ENCODE measurements around the gene ECE2.

GRCh38 chr3:184325269-184325668 lies 49.4 kb downstream of the ECE2 start:
- TF ChIP-seq POLR2A (IDR thresholded peaks at IDR 0.05; ENCODE audit: low read depth, low read length) (no peak; the same call in 1 of the 2 replicates), CTCF (IDR thresholded peaks at IDR 0.05 in 2 of 3, conservative IDR thresholded peaks at IDR 0.05 in 1 of 3; ENCODE audit: control insufficient read depth in 2 of 3, extremely low read depth in 1 of 3, insufficient read depth in 1 of 3, low read depth in 3 of 3, low read length in 3 of 3) (no peak), FOXM1 (IDR thresholded peaks at IDR 0.05; ENCODE audit: low read depth, low read length) (no peak), POLR2AphosphoS2 (IDR thresholded peaks at IDR 0.05; ENCODE audit: low read depth, low read length) (no peak), MTA3 (IDR thresholded peaks at IDR 0.05; ENCODE audit: borderline replicate concordance, low read length) (no peak), NFIC (IDR thresholded peaks at IDR 0.05; ENCODE audit: low read depth, low read length) (no peak), IRF5 (IDR thresholded peaks at IDR 0.05; ENCODE audit: borderline replicate concordance) (no peak), ZBTB33 (IDR thresholded peaks at IDR 0.05) (no peak), CEBPB (IDR thresholded peaks at IDR 0.05; ENCODE audit: borderline replicate concordance in 1 of 2, low read depth in 2 of 2, low read length in 2 of 2) (no peak), STAT3 (IDR thresholded peaks at IDR 0.05; ENCODE audit: low read depth, low read length) (no peak), ZNF274 (IDR thresholded peaks at IDR 0.05; ENCODE audit: insufficient read depth, insufficient read length) (no peak), ETV6 (conservative IDR thresholded peaks at IDR 0.05 in 1 of 2, IDR thresholded peaks at IDR 0.05 in 1 of 2; ENCODE audit: borderline replicate concordance in 1 of 2, low read depth in 1 of 2) (no peak), NFYB (IDR thresholded peaks at IDR 0.05; ENCODE audit: insufficient read depth, low read depth, low read length) (no peak), POLR2AphosphoS5 (IDR thresholded peaks at IDR 0.05; ENCODE audit: low read length) (peak; percentile 15; the same call in 1 of the 2 replicates)
